MM.1S (cell line): Measurements from ENCODE around the gene ANKLE2.

Experiments
- DNase-seq: peaks from one replicate; pipeline ENCODE4 v3.0.0-alpha.2; 2015
- H2AFZ ChIP-seq: fragments of 300-600 bp; sonication (generic); 2 replicates; pipeline ENCODE4 v1.6.0; 2016; ENCODE audit warnings: antibody characterized with exemption, low read length
- H3F3A ChIP-seq: fragments of 300-600 bp; sonication (generic); 2 replicates; pipeline ENCODE4 v1.6.1; 2016; ENCODE audit warnings: mild to moderate bottlenecking, antibody characterized with exemption, low read length, moderate library complexity, mixed read lengths; ENCODE audit not compliant: insufficient read depth
- H3K27ac ChIP-seq: fragments of 300-600 bp; sonication (generic); 2 replicates; pipeline ENCODE4 v1.5.1; 2016; ENCODE audit warnings: mild to moderate bottlenecking, low read length
- H3K27me3 ChIP-seq: fragments of 300-600 bp; sonication (generic); replicated peaks from 2 replicates; pipeline ENCODE4 v1.6.0; 2016; ENCODE audit warnings: low read length; ENCODE audit not compliant: insufficient read depth
- H3K36me3 ChIP-seq: fragments of 300-600 bp; sonication (generic); replicated peaks from 2 replicates; pipeline ENCODE4 v1.6.1; 2016; ENCODE audit warnings: mild to moderate bottlenecking, low read length, mixed read lengths; ENCODE audit not compliant: insufficient read depth
- H3K4me1 ChIP-seq: fragments of 300-600 bp; sonication (generic); 2 replicates; pipeline ENCODE4 v1.6.1; 2016; ENCODE audit warnings: low read length, mixed read lengths
- H3K4me2 ChIP-seq: fragments of 300-600 bp; sonication (generic); 2 replicates; pipeline ENCODE4 v1.6.0; 2016; ENCODE audit warnings: low read depth, low read length
- H3K4me3 ChIP-seq: fragments of 300-600 bp; sonication (generic); 2 replicates; pipeline ENCODE4 v1.5.1; 2016; ENCODE audit warnings: low read length, mixed read lengths
- H3K79me2 ChIP-seq: fragments of 300-600 bp; sonication (generic); 2 replicates; pipeline ENCODE4 v1.6.1; 2016; ENCODE audit warnings: mixed run types, low read length, mixed read lengths
- H3K9ac ChIP-seq: fragments of 300-600 bp; sonication (generic); 2 replicates; pipeline ENCODE4 v1.6.1; 2016; ENCODE audit warnings: low read length, mixed read lengths
- H3K9me2 ChIP-seq: fragments of 300-600 bp; sonication (generic); replicated peaks from 2 replicates; pipeline ENCODE4 v1.6.1; 2016; ENCODE audit warnings: mild to moderate bottlenecking, low read length, mixed read lengths; ENCODE audit not compliant: insufficient read depth
- H3K9me3 ChIP-seq: fragments of 300-600 bp; sonication (generic); replicated peaks from 2 replicates; pipeline ENCODE4 v1.6.1; 2016; ENCODE audit warnings: mild to moderate bottlenecking, low read length, mixed read lengths; ENCODE audit not compliant: insufficient read depth
- H4K20me1 ChIP-seq: fragments of 300-600 bp; sonication (generic); 2 replicates; pipeline ENCODE4 v1.6.1; 2016; ENCODE audit warnings: mild to moderate bottlenecking, low read length, moderate library complexity, mixed read lengths; ENCODE audit not compliant: insufficient read depth
- EZH2 ChIP-seq: fragments of 300-600 bp; sonication (generic); optimal IDR thresholded peaks from 2 replicates; pipeline ENCODE3; 2017; ENCODE audit warnings: low read depth, mild to moderate bottlenecking, antibody characterized with exemption, low read length, mixed read lengths
- EZH2phosphoT487 ChIP-seq: fragments of 300-600 bp; sonication (generic); IDR thresholded peaks from 2 replicates; pipeline ENCODE4 v1.6.1; 2018; ENCODE audit warnings: antibody characterized with exemption, low read length
- TF ChIP-seq, protein P1 (sequence below): fragments of 300-600 bp; sonication (generic); IDR thresholded peaks from 2 replicates; pipeline ENCODE4 v1.5.1; 2016; ENCODE audit warnings: antibody characterized with exemption, low read length, mixed read lengths

The ANKLE2 gene

DNA sequence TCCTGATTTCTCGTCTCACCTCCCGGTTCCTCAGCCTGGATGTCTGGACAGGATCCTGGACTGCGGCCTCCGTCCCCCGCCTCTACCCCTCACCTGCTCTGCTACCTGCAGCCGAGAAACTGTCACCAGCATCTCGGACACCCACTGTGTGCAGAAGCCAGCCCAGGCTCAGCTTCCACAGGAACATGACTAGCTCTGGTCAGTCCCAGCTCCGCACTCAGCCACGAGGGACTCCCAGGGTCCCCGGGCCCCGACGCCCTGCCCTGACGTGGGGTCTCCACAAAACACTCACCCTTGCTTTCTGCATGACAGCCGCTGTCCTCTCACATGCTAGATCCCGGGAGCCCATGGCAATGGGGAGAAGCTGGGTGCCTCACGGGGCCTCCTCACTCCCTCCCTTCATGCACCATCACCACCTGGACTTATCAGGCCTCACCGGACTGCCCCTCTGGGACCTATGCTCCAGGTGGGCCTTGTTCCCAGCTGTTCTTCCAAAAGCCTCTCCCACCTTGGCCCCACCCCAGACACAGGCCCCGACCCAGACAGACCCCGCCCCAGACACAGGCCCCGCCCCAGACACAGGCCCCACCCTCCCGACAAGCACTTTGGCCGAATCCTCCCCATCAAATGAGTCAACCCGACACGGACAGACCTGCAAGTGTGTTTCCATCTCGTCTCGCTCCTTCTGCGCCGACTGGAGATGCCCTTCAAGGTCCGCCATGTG, 26.9 kb upstream of the ANKLE2 start:
- no peak for TF ChIP-seq EZH2
- TF ChIP-seq EZH2phosphoT487: no peak
- TF ChIP-seq, protein P1, sequence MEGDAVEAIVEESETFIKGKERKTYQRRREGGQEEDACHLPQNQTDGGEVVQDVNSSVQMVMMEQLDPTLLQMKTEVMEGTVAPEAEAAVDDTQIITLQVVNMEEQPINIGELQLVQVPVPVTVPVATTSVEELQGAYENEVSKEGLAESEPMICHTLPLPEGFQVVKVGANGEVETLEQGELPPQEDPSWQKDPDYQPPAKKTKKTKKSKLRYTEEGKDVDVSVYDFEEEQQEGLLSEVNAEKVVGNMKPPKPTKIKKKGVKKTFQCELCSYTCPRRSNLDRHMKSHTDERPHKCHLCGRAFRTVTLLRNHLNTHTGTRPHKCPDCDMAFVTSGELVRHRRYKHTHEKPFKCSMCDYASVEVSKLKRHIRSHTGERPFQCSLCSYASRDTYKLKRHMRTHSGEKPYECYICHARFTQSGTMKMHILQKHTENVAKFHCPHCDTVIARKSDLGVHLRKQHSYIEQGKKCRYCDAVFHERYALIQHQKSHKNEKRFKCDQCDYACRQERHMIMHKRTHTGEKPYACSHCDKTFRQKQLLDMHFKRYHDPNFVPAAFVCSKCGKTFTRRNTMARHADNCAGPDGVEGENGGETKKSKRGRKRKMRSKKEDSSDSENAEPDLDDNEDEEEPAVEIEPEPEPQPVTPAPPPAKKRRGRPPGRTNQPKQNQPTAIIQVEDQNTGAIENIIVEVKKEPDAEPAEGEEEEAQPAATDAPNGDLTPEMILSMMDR: no peak
- no peak overlapping the region for H3K9ac ChIP-seq
- DNase-seq: no peak
- H3K9me2 ChIP-seq: no peaks in the 10 kb centered on the region
- H2AFZ ChIP-seq: no peak overlapping the region
- H3K9me3 ChIP-seq: no peaks in the 10 kb centered on the region
- no peaks in the 10 kb centered on the region for H3F3A ChIP-seq
- H4K20me1 ChIP-seq: no peaks in the 10 kb centered on the region
- H3K36me3 ChIP-seq: no peaks in the 10 kb centered on the region
- no peak overlapping the region for H3K27ac ChIP-seq
- no peaks in the 10 kb centered on the region for H3K27me3 ChIP-seq
- H3K4me1 ChIP-seq: no peaks in the 10 kb centered on the region
- H3K4me2 ChIP-seq: no peak overlapping the region
- no peak overlapping the region for H3K4me3 ChIP-seq
- H3K79me2 ChIP-seq: no peaks in the 10 kb centered on the region

DNA sequence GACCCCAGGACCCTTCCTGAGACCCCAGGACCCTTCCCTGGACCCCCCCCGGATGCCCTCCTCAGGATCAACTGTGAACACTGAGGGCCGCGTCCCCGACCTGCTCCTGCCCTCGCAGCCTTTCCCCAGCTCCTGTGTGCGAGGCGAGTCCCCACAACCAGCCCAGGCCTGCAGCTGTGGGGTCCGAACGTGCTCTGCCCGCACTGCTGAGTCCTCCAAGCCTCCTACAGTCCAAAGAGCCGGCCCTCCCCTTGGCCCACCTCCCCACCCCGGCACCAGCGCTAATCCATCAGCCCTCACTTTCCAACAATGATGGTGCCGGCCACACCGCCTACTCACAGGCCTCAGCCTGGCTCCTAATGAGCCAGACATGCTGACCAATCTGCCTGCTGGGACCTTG, 26.2 kb upstream of the ANKLE2 start:
- Histone ChIP-seq H3K9ac (no peak overlapping the region), H3K9me3 (no peaks in the 10 kb centered on the region), H3K4me2 (no peak overlapping the region), H3K79me2 (no peaks in the 10 kb centered on the region), H3K4me3 (no peak overlapping the region), H4K20me1 (no peaks in the 10 kb centered on the region), H3K4me1 (no peaks in the 10 kb centered on the region), H3K27ac (no peak overlapping the region), H3K9me2 (no peaks in the 10 kb centered on the region), H3K36me3 (no peaks in the 10 kb centered on the region), H3K27me3 (no peaks in the 10 kb centered on the region), H2AFZ (no peak overlapping the region), H3F3A (no peaks in the 10 kb centered on the region)
- DNase-seq: no peak
- TF ChIP-seq EZH2phosphoT487 (no peak), EZH2 (no peak)
- TF ChIP-seq, protein P1: no peak

DNA sequence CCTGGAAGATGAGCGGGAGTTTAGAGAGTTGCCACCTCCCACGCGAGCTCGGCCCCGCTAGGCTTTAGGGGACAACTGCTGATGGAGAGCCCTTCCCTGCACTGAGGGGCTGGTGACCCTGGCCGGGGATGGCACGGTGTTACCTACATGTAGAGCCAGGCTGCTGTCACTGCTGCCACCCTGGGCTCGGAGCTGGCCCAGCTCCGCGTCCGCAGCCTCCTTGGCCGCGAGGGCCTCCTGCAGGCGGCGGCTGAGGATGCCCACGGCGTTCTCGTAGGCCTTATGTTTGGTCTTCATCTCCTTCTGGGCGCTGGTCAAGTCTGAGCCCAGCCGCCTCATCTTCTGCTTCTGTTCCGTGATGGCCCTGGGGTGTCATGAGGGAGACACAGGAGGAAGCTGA, 24.6 kb upstream of the ANKLE2 start:
- Histone ChIP-seq H3F3A (no peaks in the 10 kb centered on the region), H3K4me3 (no peak overlapping the region), H4K20me1 (no peaks in the 10 kb centered on the region), H3K36me3 (no peaks in the 10 kb centered on the region), H3K9me3 (no peaks in the 10 kb centered on the region), H3K27me3 (no peaks in the 10 kb centered on the region), H2AFZ (no peak overlapping the region), H3K4me2 (no peak overlapping the region), H3K27ac (no peak overlapping the region), H3K9ac (no peak overlapping the region), H3K9me2 (no peaks in the 10 kb centered on the region), H3K4me1 (no peaks in the 10 kb centered on the region), H3K79me2 (no peaks in the 10 kb centered on the region)
- no peak for TF ChIP-seq EZH2
- TF ChIP-seq, protein P1: no peak
- no peak for TF ChIP-seq EZH2phosphoT487
- DNase-seq: no peak
